SK-N-SH (cell line): ENCODE measurements around the gene FARSB. TPM values are rescaled to one million over a fixed set of nuclear protein-coding genes. Genes with fewer than 3 reads are reported as not detected.
A peak's percentile ranks its signal among the peaks of the same experiment; 100 is the strongest.

ENCODE experiments used
- CTCF ChIA-PET: fragments of 300-600, 350-600 bp; formaldehyde crosslinking; extraction: SDS; loops from one replicate; lab custom pipeline; 2021; lab: Yijun Ruan, JAX
- POLR2A ChIA-PET: fragments of 350-600 bp; sonication (Branson Sonifier 250); formaldehyde crosslinking; extraction: SDS; loops from one replicate; lab custom pipeline; 2020; ENCODE audit warnings: antibody characterized with exemption, inconsistent platforms; lab: Yijun Ruan, JAX
- DNase-seq: peaks from one replicate; pipeline ENCODE4 v3.0.0; 2012
- H2AFZ ChIP-seq: fragments of 200-600 bp; sonication (generic); 2 replicates; pipeline ENCODE4 v1.8.1; 2016; ENCODE audit warnings: antibody characterized with exemption, mild to moderate bottlenecking, low read depth
- H3F3A ChIP-seq: fragments of 200-600 bp; sonication (generic); replicated peaks from 2 replicates; pipeline ENCODE3; 2016; ENCODE audit warnings: antibody characterized with exemption, mild to moderate bottlenecking; ENCODE audit not compliant: insufficient read depth
- H3K27ac ChIP-seq, 2 experiments: fragments of 200-500 bp in 1 of 2; fragments of 200-600 bp in 1 of 2; sonication (Bioruptor generic) in 1 of 2; sonication (generic), shearing (Covaris generic) in 1 of 2; 2 replicates each; pipeline versions ENCODE4 v1.5.1 to v1.6.1; 2014 to 2016; ENCODE audit warnings: low read depth in 2 of 2, inconsistent platforms in 1 of 2, low read length in 1 of 2, mild to moderate bottlenecking in 1 of 2, mixed read lengths in 1 of 2
- H3K27me3 ChIP-seq: fragments of 200-600 bp; sonication (generic), shearing (Covaris generic); 2 replicates; pipeline ENCODE4 v1.6.1; 2016; ENCODE audit warnings: mixed run types; ENCODE audit not compliant: insufficient read depth
- H3K36me3 ChIP-seq, 2 experiments: fragments of 200-500 bp in 1 of 2; fragments of 200-600 bp in 1 of 2; sonication (Bioruptor generic) in 1 of 2; sonication (generic) in 1 of 2; replicated peaks in 1 of 2; 2 replicates each; pipeline versions ENCODE3 to v1.5.1; 2014 to 2016; ENCODE audit warnings: low read length in 1 of 2, mild to moderate bottlenecking in 1 of 2; ENCODE audit not compliant: insufficient read depth in 2 of 2, control insufficient read depth in 1 of 2
- H3K4me1 ChIP-seq, 2 experiments: fragments of 200-500 bp in 1 of 2; fragments of 200-600 bp in 1 of 2; sonication (Bioruptor generic) in 1 of 2; sonication (generic), shearing (Covaris generic) in 1 of 2; 2 replicates each; pipeline versions ENCODE4 v1.5.1 to v1.6.1; 2014 to 2016; ENCODE audit warnings: low read depth in 1 of 2, low read length in 1 of 2, mixed run types in 1 of 2; ENCODE audit not compliant: insufficient read depth in 2 of 2, control insufficient read depth in 1 of 2
- H3K4me2 ChIP-seq: fragments of 200-600 bp; sonication (generic), shearing (Covaris generic); 2 replicates; pipeline ENCODE4 v1.6.1; 2017; ENCODE audit warnings: mixed run types
- H3K4me3 ChIP-seq, 2 experiments: fragments of 200-500 bp in 1 of 2; fragments of 200-600 bp in 1 of 2; sonication (Bioruptor generic) in 1 of 2; sonication (generic), shearing (Covaris generic) in 1 of 2; 2 replicates each; pipeline versions ENCODE4 v1.5.1 to v1.8.1; 2014 to 2016; ENCODE audit warnings: low read depth in 2 of 2, inconsistent platforms in 1 of 2, low read length in 1 of 2, mild to moderate bottlenecking in 1 of 2, mixed read lengths in 1 of 2, moderate library complexity in 1 of 2
- H3K79me2 ChIP-seq: fragments of 200-600 bp; sonication (generic); 2 replicates; pipeline ENCODE4 v1.8.1; 2017; ENCODE audit warnings: mild to moderate bottlenecking; ENCODE audit not compliant: insufficient read depth
- H3K9ac ChIP-seq: fragments of 200-600 bp; sonication (generic); 2 replicates; pipeline ENCODE4 v1.6.1; 2017; ENCODE audit warnings: mixed run types
- H3K9me2 ChIP-seq: fragments of 200-600 bp; sonication (generic); 2 replicates; pipeline ENCODE4 v1.6.1; 2017; ENCODE audit warnings: mixed run types
- H3K9me3 ChIP-seq: fragments of 200-600 bp; sonication (generic); 2 replicates; pipeline ENCODE4 v1.6.1; 2017; ENCODE audit warnings: mixed run types, mild to moderate bottlenecking, moderate library complexity
- H4K20me1 ChIP-seq: fragments of 200-600 bp; sonication (generic); 2 replicates; pipeline ENCODE4 v1.6.1; 2017; ENCODE audit warnings: mild to moderate bottlenecking, mixed run types; ENCODE audit not compliant: insufficient read depth
- CHD2 ChIP-seq: fragments of 150-350 bp; IDR thresholded peaks from 2 replicates; pipeline ENCODE4 v1.6.1; 2018; ENCODE audit warnings: low read length; ENCODE audit not compliant: partially characterized antibody
- ELF1 ChIP-seq: IDR thresholded peaks from 2 replicates; pipeline ENCODE4 v1.4.0; 2012
- EP300 ChIP-seq, 2 experiments: IDR thresholded peaks; 2 replicates each; pipeline versions ENCODE4 v1.4.0 to v1.6.1; 2012; ENCODE audit warnings: borderline replicate concordance in 1 of 2, low read depth in 1 of 2, low read length in 1 of 2
- EZH2phosphoT487 ChIP-seq: fragments of 200-600 bp; sonication (generic); IDR thresholded peaks from 2 replicates; pipeline ENCODE4 v1.6.1; 2017; ENCODE audit warnings: low read depth, mixed run types, mild to moderate bottlenecking, antibody characterized with exemption, moderate library complexity, borderline replicate concordance
- FOSL2 ChIP-seq: IDR thresholded peaks from 2 replicates; pipeline ENCODE4 v1.4.0; 2012; ENCODE audit warnings: low read depth, mild to moderate bottlenecking, moderate library complexity, borderline replicate concordance
- FOXJ3 ChIP-seq: sonication (generic); formaldehyde crosslinking; IDR thresholded peaks from 2 replicates; pipeline ENCODE4 v1.5.1; 2020; ENCODE audit warnings: mild to moderate bottlenecking, missing genetic modification reagents
- GABPA ChIP-seq: IDR thresholded peaks from 2 replicates; pipeline ENCODE4 v1.4.0; 2012; ENCODE audit warnings: low read depth, mild to moderate bottlenecking
- GATA2 ChIP-seq: sonication (generic); formaldehyde crosslinking; IDR thresholded peaks from 2 replicates; pipeline ENCODE4 v1.5.0; 2020; ENCODE audit warnings: mild to moderate bottlenecking, missing genetic modification reagents
- MAX ChIP-seq: IDR thresholded peaks from 2 replicates; pipeline ENCODE4 v1.4.0; 2012; ENCODE audit warnings: low read depth
- MEF2A ChIP-seq: IDR thresholded peaks from 2 replicates; pipeline ENCODE4 v1.4.0; 2012; ENCODE audit warnings: low read depth, borderline replicate concordance
- MXI1 ChIP-seq: IDR thresholded peaks from 2 replicates; pipeline ENCODE4 v1.6.1; 2012; ENCODE audit warnings: mild to moderate bottlenecking, low read depth, low read length, improper control_type of control experiment
- NFIC ChIP-seq: IDR thresholded peaks from 2 replicates; pipeline ENCODE4 v1.4.0; 2012; ENCODE audit warnings: borderline replicate concordance
- NRF1 ChIP-seq: IDR thresholded peaks from 2 replicates; pipeline ENCODE4 v1.6.1; 2012; ENCODE audit warnings: low read depth, mild to moderate bottlenecking, low read length
- POLR2AphosphoS5 ChIP-seq: IDR thresholded peaks from 2 replicates; pipeline ENCODE4 v1.6.1; 2012; ENCODE audit warnings: low read depth, low read length
- RAD21 ChIP-seq: IDR thresholded peaks from 2 replicates; pipeline ENCODE4 v1.6.1; 2012; ENCODE audit warnings: mild to moderate bottlenecking, low read length
- RCOR1 ChIP-seq: fragments of 150-350 bp; IDR thresholded peaks from 2 replicates; pipeline ENCODE4 v1.6.1; 2017; ENCODE audit warnings: antibody characterized with exemption, low read length
- REST ChIP-seq: IDR thresholded peaks from 2 replicates; pipeline ENCODE4 v1.6.1; 2012; ENCODE audit warnings: mild to moderate bottlenecking, low read depth, low read length, moderate library complexity
- SIN3A ChIP-seq: IDR thresholded peaks from 2 replicates; pipeline ENCODE4 v1.6.1; 2012; ENCODE audit warnings: low read depth, mild to moderate bottlenecking, low read length, moderate library complexity, borderline replicate concordance
- SMC3 ChIP-seq: IDR thresholded peaks from 2 replicates; pipeline ENCODE4 v1.6.1; 2012; ENCODE audit warnings: low read depth, low read length, improper control_type of control experiment
- TCF12 ChIP-seq: IDR thresholded peaks from 2 replicates; pipeline ENCODE4 v1.4.0; 2012
- TEAD4 ChIP-seq: IDR thresholded peaks from 2 replicates; pipeline ENCODE4 v1.4.0; 2012; ENCODE audit warnings: mild to moderate bottlenecking, borderline replicate concordance; ENCODE audit not compliant: insufficient read depth
- WGBS: methylation state at CpG from one replicate; pipeline ENCODE4 v1.1.6; 2017; ENCODE audit warnings: low lambda C conversion rate; 5-methylcytosine and 5-hydroxymethylcytosine counted together
- polyA plus RNA-seq, 3 experiments: library from polyadenylated mRNA; depleted of rRNA; stranded (reverse); fragments of >200 nt; gene quantifications; 2 replicates each; pipeline ENCODE4 v1.2.3, GENCODE V29; 2012

Gene FARSB
- polyA plus RNA-seq, 1 of the 3 experiments (the other 2 are of a cell fraction) = 15.4 TPM

DNA sequence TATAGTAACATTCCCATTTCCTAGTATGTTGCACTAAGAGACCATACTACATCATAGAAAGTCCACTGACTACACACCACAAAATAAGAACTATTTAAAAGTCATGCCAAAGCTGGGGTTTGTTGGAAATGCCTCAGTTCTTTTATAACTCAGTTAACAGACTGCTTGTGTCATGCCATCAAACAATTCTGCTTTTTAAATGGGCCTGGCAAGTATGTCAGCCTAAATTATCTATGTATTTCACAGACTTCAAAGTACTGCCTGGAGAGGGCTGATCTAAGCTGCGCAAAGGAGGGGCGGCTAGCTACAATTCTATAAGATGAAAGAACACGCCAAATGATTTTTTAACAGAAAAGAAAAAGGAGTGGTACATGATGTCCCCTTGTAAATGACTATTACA lies 49.6 kb downstream of the FARSB start (continued):
- no peak for TF ChIP-seq REST
- no peak for TF ChIP-seq ELF1
- no peak for TF ChIP-seq POLR2AphosphoS5

DNA sequence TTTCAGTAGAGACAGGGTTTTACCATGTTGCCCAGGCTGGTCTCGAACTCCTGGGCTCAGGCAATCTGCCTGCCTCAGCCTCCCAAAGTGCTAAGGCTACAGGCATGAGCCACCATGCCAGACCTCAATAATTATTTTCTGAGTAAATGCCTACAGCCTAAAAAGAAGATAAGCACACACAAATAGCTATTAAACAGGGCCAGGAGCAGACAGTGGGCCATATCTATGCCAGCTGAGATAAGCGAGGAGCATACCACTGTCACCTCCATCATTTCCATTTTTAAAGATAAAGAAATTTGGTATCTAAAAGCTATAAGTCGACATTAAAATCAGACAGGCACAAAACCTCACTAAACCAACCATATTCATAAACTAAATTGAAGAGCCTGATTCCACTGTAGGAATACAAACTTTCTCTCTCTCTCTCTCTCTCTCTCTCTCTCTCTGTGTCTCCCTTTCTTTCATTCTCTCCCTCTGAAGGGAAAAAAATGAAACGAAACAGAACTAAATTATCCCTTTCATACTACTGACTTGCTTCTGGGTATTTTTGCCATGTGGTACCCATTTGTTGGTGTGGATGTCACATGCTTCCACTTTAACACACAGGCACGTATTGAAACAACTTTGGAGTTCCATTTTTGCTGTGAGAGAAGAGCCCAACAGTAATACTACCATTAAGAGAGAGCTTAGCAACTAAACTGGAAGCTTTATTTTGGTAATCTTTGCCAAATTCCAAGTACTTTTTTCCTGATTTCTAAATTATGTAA lies 51.0 kb downstream of the FARSB start:
- Histone ChIP-seq H3K27me3 (no peaks in the 10 kb centered on the region), H4K20me1 (no peaks in the 10 kb centered on the region), H3F3A (peaks cover 3% of the 10 kb centered on the region), H3K4me1 (peaks cover 0 to 22% of the 10 kb centered on the region in 2 experiments; a peak in 2 of 4 replicates), H3K27ac (peak overlapping the region in 1 of 2 experiments; percentile 58; a peak in 1 of 4 replicates), H3K9me2 (no peaks in the 10 kb centered on the region), H3K79me2 (no peaks in the 10 kb centered on the region), H2AFZ (no peak overlapping the region), H3K9me3 (no peaks in the 10 kb centered on the region), H3K36me3 (peaks cover 13 to 26% of the 10 kb centered on the region in 2 experiments), H3K4me3 (no peak overlapping the region), H3K9ac (no peak overlapping the region), H3K4me2 (no peak overlapping the region)
- DNase-seq = peak; percentile 56
- WGBS = 74% methylated on average over 5 of the region's 5 CpGs
- ChIA-PET POLR2A (no interaction called here), CTCF (interaction anchor here (0.6 to 2.2 kb wide), 8 partner anchors 9 to 889 kb away, joined by 3 to 13 read pairs (median 3); no protein-coding TSS in a partner anchor)
- TF ChIP-seq EZH2phosphoT487 = no peak
- TF ChIP-seq RAD21 = no peak
- no peak for TF ChIP-seq MEF2A
- peak; percentile 38 for TF ChIP-seq CHD2
- peak; percentile 93 for TF ChIP-seq GATA2 (CRISPR knock-in tag)
- TF ChIP-seq NRF1 = no peak
- no peak for TF ChIP-seq SIN3A
- peak; percentile 38; the same call in 1 of the 2 replicates for TF ChIP-seq FOXJ3 (CRISPR knock-in tag)
- peak; percentile 91 for TF ChIP-seq RCOR1
- no peak for TF ChIP-seq TEAD4
- no peak for TF ChIP-seq TCF12
- TF ChIP-seq MXI1 = no peak; the same call in 1 of the 2 replicates
- TF ChIP-seq REST = no peak
- no peak for TF ChIP-seq ELF1
- TF ChIP-seq MAX = no peak
- no peak for TF ChIP-seq SMC3
- peak in 1 of 2 experiments; percentile 60; a peak in 2 of 4 replicates for TF ChIP-seq EP300 (IDR thresholded peaks at IDR 0.05; ENCODE audit: borderline replicate concordance in 1 of 2, low read depth in 1 of 2, low read length in 1 of 2)
- no peak for TF ChIP-seq NFIC
- TF ChIP-seq POLR2AphosphoS5 = 0 out of 2 replicates have a peak, but pooled peaks have one; percentile 16
- no peak for TF ChIP-seq FOSL2
- TF ChIP-seq GABPA = no peak
